Stimulated activated CD8-positive, alpha-beta memory T cell treated with anti-CD3 and anti-CD28 coated beads, Interleukin-2, amount 100 ng/mL, for 48 hours (primary cell): ENCODE data around the gene FOXD4L6.
"Not testable (repeated sequence)": the region's sequence is repeated elsewhere in the genome, so short reads cannot be mapped to it uniquely, and the experiment has no call there.

Experiments used
- DNase-seq, 2 donors: peaks; one replicate each; pipeline ENCODE4 v3.0.0-alpha.2; 2020; ENCODE audit warnings: low read depth in 2 of 2

Gene FOXD4L6

DNA sequence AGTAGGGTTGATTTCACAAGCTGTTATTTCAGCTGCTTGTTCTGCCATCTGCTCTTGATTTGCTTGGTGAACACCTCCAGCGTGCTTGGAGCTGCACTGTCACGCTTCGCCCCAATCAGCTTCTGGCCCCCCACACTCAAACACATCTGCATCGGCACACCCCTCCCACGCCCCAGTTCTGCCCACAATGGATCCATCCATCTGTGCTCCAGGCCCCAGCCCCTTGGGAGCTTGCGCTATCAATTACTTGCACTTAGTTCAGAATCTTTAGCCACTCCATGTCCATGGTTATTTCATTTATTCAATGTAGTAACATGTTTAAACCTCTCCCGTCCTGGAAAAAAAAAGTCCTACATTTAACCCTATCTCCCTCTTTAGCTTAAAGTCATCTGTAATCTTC, 28.0 kb downstream of the FOXD4L6 start:
- DNase-seq, result not testable (repeated sequence)

DNA sequence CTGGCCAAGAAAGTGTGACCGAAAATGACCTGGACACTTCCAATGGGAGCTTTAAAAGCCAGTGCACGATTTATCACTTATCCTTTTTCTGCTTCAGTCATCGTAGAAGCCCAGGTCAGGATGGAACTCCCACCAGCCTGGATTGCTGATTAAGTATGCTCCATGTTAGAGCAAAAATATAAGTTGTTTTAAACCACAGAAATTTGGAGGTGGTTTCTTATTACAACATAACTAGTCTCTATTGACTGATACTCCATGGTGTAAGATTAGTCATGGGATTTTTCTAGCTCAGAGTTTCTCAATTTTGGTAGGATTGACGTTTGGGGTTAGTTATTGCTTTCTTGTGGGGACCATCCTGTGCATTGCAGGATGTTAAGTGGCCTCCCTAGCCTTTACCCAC, 29.7 kb downstream of the FOXD4L6 start:
- not testable (repeated sequence) for DNase-seq

DNA sequence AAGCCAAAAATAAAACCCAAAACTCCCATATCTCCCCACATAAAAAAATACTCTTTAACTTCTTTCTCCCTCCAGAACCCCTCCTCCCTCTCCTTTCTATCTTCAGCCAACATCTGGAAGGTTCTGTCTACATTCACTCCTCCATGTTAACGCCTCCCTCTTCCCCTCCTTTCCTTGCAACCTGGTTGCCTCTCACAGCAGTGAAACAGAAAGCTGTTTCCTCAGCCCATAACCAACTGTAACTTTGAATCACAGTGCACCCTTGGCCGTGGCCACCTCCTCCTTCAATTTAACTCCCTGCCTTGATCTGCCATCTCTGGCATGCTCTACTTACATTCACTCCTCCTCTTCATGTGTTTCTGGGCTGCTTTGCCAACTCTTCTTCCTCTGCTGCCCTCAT, 33.4 kb downstream of the FOXD4L6 start:
- DNase-seq, result not testable (repeated sequence)

DNA sequence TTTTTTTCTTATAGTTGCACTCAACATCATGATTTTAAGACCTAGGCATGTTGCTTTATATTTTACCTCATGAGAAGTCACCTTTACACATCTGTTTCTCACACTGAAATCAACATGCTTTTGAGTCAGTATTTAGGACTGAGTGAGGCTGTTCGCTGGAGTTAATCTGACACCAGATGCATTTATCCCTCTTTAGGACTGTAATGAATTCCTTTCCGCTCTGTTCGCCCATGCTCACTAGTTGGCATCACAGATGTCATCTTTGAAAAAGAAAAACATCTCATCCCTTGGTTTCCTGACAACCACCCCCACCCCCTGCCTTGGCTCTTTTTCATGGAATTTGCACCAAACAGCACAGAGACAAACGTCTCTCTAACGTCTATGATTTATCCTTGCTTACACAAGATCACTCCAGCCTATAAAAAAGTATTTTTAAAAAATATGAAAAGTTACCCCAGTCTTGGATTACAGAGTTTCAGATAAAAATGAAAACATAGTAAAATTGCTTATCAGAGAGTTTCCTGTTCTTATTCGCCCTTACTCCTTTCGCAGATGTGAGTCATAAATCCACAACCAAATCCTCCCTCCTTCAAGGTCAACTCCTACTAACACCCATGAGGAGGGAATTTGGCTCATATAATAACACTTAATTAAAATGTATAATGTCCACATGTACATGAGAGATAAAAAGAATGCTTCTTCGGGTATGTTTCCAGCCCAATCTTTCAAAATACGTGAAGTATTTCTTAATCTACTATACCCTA, 34.3 kb downstream of the FOXD4L6 start:
- not testable (repeated sequence) for DNase-seq

DNA sequence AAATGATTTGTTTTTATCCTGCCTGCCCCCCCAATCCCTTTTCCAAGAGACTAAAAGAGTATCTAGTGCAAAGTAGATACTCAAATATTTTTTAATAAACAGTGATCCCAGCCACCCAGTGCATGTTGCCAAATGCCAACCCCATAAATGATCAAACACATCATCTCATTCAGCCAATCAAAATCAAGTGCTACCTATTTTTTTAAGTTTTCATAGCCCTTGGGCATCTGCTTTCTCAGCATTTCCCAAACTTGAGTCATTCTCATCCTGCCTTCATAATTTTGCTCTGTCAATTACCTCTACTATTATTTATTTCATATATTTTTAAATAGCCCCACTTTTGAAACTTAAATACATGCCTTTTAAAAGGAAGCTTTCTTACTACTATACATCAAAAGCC, 37.6 kb downstream of the FOXD4L6 start:
- not testable (repeated sequence) for DNase-seq

DNA sequence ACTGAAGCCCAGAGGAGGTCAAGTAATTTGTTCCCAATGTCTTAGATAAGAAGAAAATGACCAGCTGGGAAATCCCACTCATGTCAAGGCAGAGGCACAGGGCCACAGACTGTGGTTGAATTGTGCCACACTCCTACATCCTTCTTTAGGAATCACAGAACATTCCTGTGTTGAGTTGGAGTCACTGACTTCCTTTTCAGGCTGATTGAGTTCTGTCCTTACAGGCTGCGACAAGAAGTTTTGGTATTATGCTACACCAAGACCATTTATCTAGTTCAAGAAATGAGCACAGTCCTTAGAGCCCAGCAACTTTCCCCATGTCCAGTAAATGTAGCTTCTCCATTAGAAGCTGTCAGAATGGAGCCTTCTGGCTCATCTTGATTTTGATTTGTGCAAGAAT, 38.1 kb downstream of the FOXD4L6 start:
- not testable (repeated sequence) for DNase-seq

DNA sequence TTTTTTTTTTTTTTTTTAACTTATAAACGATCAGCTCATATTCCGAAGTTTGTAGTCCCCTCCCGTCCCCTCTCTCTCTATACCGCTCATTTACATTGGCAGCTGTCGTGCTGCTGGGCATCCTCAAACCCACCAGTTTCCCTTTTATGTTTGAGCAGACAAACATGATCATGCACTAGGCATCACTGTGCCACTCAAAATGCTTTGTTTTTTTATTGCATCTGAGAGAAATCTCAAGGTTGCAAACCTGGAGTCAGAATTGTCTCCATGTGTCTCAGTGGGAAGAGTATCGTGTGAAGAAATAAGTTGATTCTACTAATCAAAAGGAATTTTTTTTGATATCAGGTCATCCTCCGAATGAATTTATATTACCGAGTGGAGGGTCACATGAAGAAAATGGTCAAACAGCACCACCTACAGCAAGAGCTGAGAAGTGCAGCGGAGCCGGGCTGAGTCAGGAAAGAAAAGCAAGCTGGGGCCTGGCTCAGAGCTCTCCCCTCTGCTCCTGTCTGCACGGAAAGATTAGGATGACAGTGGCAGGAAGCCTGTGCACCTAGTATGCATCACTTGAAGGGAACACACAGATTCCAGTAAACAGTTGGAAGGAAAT, 39.9 kb downstream of the FOXD4L6 start:
- not testable (repeated sequence) for DNase-seq

DNA sequence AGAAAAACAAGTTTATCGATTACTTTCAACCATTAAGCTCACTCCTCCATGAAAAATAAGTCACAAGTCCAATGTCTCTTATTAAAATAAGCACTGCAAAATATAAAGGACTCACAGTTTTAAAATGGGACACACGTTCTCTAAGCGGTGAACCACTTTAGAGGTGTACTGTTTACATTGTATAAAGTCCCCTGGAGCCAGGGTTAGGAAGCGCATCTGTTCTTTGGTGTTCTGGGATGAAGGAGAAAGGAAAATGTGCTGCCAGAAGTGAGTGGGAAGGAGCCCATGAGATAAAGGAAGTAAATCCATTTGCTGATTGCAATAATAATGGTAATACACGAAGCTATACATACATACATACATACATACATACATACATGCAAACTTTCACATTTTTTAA, 40.6 kb downstream of the FOXD4L6 start:
- not testable (repeated sequence) for DNase-seq

DNA sequence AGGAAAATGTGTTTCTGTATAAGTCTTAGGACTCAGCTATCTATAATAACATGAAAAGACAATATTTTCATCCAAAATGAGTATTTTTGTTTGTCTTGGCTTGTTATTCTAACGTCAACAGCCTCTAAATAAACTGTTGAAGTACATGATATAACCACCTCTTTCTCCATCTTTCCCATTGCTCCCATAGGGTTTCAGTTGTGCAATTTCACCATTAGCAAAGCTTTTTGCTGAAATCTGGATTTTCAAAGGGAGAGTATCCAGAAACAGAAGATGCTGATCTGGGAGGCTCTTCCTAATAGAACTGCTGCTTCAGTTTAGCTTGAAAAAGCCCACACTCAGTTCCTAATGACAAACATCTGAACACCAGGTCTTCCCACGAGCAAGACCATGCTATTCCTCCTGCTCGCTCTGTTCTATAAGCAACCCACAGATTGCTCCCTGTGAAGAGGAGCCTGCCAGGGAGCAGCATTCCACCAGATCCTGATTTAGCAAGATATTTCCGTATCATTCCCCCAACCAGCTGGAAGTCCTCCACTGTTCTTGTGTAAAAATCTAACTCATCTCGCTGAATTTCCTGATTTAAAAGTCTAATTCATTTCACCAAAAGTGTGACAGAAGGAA, 41.2 kb downstream of the FOXD4L6 start:
- DNase-seq, result not testable (repeated sequence)

DNA sequence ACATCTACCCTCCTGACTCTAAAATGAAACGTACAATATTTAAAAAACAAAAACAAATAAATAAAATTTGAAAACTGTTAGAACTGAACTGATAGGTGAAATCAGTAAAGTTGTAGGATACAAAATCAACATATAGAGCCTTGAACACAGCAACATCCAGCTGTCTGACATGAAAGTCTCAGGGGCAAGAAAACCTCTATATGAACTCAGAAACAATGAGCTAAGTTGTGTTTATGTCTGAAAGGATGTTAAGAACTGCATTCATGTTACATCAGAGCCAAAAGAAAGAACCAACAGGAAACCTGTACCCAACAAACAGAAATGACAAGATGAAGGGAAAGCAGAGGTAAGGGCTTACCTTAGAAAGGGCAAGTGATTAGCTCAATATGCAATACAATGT, 41.8 kb downstream of the FOXD4L6 start:
- not testable (repeated sequence) for DNase-seq

DNA sequence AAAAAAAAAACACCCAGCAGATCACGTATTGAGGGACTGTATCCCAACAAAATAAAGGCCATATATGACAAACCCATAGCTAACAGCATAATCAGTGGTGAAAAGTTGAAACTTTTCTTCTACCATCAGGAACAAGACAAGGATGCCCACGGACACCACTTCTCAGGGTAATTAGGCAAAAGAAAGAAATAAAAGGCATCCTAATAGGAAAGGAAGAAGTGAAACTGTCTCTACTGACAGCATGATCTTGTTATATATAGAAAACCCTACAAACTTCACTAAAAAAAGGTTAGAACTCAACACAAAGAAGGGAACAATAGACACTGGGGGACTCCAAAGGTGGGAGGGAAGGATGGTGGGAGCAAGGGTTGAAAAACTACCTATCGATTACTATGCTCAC, 42.3 kb downstream of the FOXD4L6 start:
- not testable (repeated sequence) for DNase-seq

DNA sequence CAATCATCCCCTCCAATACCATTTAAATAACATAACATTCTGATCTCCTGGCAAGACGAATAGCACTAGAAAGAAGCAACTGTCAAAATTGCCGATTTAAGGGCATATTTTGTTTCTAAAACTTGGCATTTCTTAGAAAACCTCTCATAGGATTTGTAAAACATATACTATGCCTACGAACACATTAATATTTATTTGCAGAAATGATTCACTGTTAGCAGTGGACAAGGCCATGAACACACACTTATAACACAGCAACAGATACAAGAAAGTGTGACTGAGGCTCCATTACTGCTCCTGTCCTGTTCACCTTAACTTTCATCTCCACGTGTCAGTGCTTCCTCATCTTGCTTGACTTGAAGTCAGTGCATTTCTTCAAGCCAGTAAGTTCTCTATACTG, 46.1 kb downstream of the FOXD4L6 start:
- DNase-seq, result not testable (repeated sequence)

DNA sequence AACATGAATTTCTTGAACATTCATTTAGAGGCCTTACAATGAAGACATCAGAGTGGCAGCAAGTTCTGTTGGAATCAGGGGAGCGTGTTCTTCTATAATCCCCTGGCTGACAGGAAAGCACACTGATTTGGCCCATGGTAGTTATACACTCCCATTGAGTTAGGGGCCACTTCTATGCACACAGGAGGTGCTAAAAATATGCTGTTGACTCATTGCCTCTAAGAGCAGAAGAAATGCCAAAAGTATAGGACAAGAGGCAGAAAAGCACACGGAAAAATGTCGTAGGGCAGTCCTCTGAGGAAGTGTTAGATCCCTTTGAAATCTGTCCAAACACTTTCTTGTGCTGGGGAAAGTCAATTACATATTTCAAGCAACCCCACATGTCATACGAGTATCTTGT, 49.0 kb downstream of the FOXD4L6 start:
- DNase-seq, result not testable (repeated sequence)

DNA sequence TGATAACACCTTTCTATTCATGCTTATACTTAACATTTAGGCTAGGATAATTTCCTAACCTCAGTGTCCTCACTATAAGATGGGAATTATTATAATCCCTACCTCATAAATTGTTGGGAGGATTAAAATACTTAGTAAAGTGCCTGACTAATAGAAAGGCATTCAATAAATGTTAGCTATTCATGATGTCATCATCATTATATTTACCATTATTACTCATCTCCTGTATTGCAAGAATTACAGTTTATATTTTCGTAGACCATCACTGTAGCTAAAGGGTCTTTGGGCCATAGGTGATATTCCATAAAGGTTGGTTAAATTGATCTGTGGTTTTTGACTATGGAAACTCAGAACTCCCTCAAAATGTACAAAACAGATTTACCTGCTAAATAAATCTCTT, 50.9 kb downstream of the FOXD4L6 start:
- not testable (repeated sequence) for DNase-seq
